DOHH2 (cell line): ENCODE results near the gene ADNP2.

ENCODE experiments used
- H3F3A ChIP-seq: fragments of 200-600 bp; sonication (generic), shearing (Covaris generic); 2 replicates; pipeline ENCODE4 v1.6.0; 2016; ENCODE audit warnings: antibody characterized with exemption, mild to moderate bottlenecking; ENCODE audit not compliant: control insufficient read depth, insufficient read depth
- H3K27ac ChIP-seq: fragments of 200-600 bp; sonication (generic); 2 replicates; pipeline ENCODE4 v1.5.1; 2014; ENCODE audit warnings: low read depth, mild to moderate bottlenecking, low read length, moderate library complexity
- H3K27me3 ChIP-seq: fragments of 200-600 bp; sonication (generic); 2 replicates; pipeline ENCODE4 v1.6.1; 2014; ENCODE audit warnings: mild to moderate bottlenecking, low read length, mixed read lengths; ENCODE audit not compliant: control insufficient read depth
- H3K36me3 ChIP-seq: fragments of 200-600 bp; sonication (generic); 2 replicates; pipeline ENCODE4 v1.6.1; 2014; ENCODE audit warnings: mild to moderate bottlenecking, low read length, moderate library complexity, mixed read lengths; ENCODE audit not compliant: control insufficient read depth
- H3K4me1 ChIP-seq: fragments of 200-600 bp; sonication (generic); 2 replicates; pipeline ENCODE4 v1.6.1; 2014; ENCODE audit warnings: mild to moderate bottlenecking, low read length, mixed read lengths; ENCODE audit not compliant: control insufficient read depth
- H3K4me2 ChIP-seq: fragments of 200-600 bp; sonication (generic); 2 replicates; pipeline ENCODE4 v1.6.0; 2014; ENCODE audit warnings: mild to moderate bottlenecking, low read length, moderate library complexity
- H3K4me3 ChIP-seq: fragments of 200-600 bp; sonication (generic); 2 replicates; pipeline ENCODE4 v1.5.1; 2014; ENCODE audit warnings: mild to moderate bottlenecking, low read length, mixed read lengths
- H3K79me2 ChIP-seq: fragments of 200-600 bp; sonication (generic); 2 replicates; pipeline ENCODE4 v1.6.1; 2014; ENCODE audit warnings: mild to moderate bottlenecking, low read length, mixed read lengths; ENCODE audit not compliant: control insufficient read depth
- H3K9me2 ChIP-seq: fragments of 200-600 bp; sonication (generic); replicated peaks from 2 replicates; pipeline ENCODE4 v1.6.1; 2014; ENCODE audit warnings: mild to moderate bottlenecking, low read length, mixed read lengths; ENCODE audit not compliant: control insufficient read depth
- H3K9me3 ChIP-seq: fragments of 200-600 bp; sonication (generic); 2 replicates; pipeline ENCODE4 v1.6.1; 2014; ENCODE audit warnings: antibody characterized with exemption, low read length, mixed read lengths; ENCODE audit not compliant: control insufficient read depth, insufficient read depth
- H4K20me1 ChIP-seq: fragments of 200-600 bp; sonication (generic); 2 replicates; pipeline ENCODE4 v1.6.0; 2014; ENCODE audit warnings: low read depth, mild to moderate bottlenecking, antibody characterized with exemption, low read length, moderate library complexity; ENCODE audit not compliant: control insufficient read depth, insufficient read depth
- CTCF ChIP-seq: fragments of 200-600 bp; sonication (generic); IDR thresholded peaks from one replicate; pipeline ENCODE4 v1.5.1; 2014; ENCODE audit warnings: antibody characterized with exemption, mild to moderate bottlenecking, low read depth, low read length; ENCODE audit not compliant: poor library complexity, severe bottlenecking
- EZH2phosphoT487 ChIP-seq: fragments of 200-600 bp; sonication (generic); IDR thresholded peaks from 2 replicates; pipeline ENCODE4 v1.6.1; 2017; ENCODE audit warnings: borderline replicate concordance, mild to moderate bottlenecking, antibody characterized with exemption, low read length, moderate library complexity, mixed read lengths

Gene ADNP2

DNA sequence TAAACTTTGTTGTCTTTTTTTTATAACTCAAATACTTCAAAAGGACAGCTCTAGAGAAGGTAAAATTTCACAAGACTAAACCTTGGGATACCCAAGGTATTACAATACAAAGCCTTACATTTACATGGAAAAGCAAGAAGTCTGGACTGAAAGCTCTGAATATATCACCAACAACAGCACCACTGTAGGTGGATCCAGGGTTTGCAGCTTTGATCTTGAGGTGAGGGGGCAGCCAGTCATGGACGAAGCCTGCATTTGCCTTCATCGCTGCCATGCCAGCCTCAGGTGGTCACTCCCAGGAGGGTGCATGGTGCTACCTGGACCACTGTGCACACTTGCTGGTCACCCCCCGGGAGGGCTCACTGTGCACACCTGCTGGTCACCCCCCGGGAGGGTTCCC lies 38.2 kb upstream of the ADNP2 start:
- peaks cover 6% of the 10 kb centered on the region; the same call in 1 of the 2 replicates for H3K9me3 ChIP-seq
- H3K4me2 ChIP-seq = no peak overlapping the region
- no peaks in the 10 kb centered on the region for H3K27me3 ChIP-seq
- no peaks in the 10 kb centered on the region for H3K36me3 ChIP-seq
- no peak overlapping the region for H3K27ac ChIP-seq
- H3K9me2 ChIP-seq = no peaks in the 10 kb centered on the region
- no peaks in the 10 kb centered on the region for H4K20me1 ChIP-seq
- no peak overlapping the region for H3K4me3 ChIP-seq
- TF ChIP-seq EZH2phosphoT487 (no peak), CTCF (no peak)
- no peaks in the 10 kb centered on the region for H3K4me1 ChIP-seq
- no peaks in the 10 kb centered on the region for H3K79me2 ChIP-seq
- no peaks in the 10 kb centered on the region for H3F3A ChIP-seq

- no peaks in the 10 kb centered on the region for H3K4me1 ChIP-seq
- no peak overlapping the region for H3K4me2 ChIP-seq
- no peak overlapping the region for H3K4me3 ChIP-seq
- H4K20me1 ChIP-seq = no peaks in the 10 kb centered on the region
- H3K9me2 ChIP-seq = no peaks in the 10 kb centered on the region
- H3K27me3 ChIP-seq = no peaks in the 10 kb centered on the region
- TF ChIP-seq CTCF (no peak), EZH2phosphoT487 (no peak)
- peaks cover 6% of the 10 kb centered on the region; the same call in 1 of the 2 replicates for H3K9me3 ChIP-seq
- no peak overlapping the region for H3K27ac ChIP-seq
- H3K36me3 ChIP-seq = no peaks in the 10 kb centered on the region
- H3K79me2 ChIP-seq = no peaks in the 10 kb centered on the region
- no peaks in the 10 kb centered on the region for H3F3A ChIP-seq
These were observed 34.9 kb upstream of the ADNP2 start for GRCh38 chr18:80074183-80074582.

GRCh38 chr18:80074697-80075096 lies 34.4 kb upstream of the ADNP2 start:
- no peak for TF ChIP-seq CTCF
- TF ChIP-seq EZH2phosphoT487 = no peak
- Histone ChIP-seq H3K4me3 (no peak overlapping the region), H3F3A (no peaks in the 10 kb centered on the region), H3K36me3 (no peaks in the 10 kb centered on the region), H3K4me2 (no peak overlapping the region), H3K27me3 (no peaks in the 10 kb centered on the region), H3K27ac (no peak overlapping the region), H4K20me1 (no peaks in the 10 kb centered on the region), H3K9me2 (no peaks in the 10 kb centered on the region), H3K79me2 (no peaks in the 10 kb centered on the region), H3K4me1 (no peaks in the 10 kb centered on the region), H3K9me3 (peaks cover 6% of the 10 kb centered on the region; the same call in 1 of the 2 replicates)
